ENCODE results near the gene CCDC30.

Gene CCDC30

GRCh38 chr1:42552636-42553035 lies 89.5 kb downstream of the CCDC30 start:
- Histone ChIP-seq H3K27ac (ENCODE audit: insufficient read depth, low read depth, low read length, poor library complexity, severe bottlenecking) (no peak overlapping the region), H3K4me1 (ENCODE audit: control insufficient read depth, insufficient read depth, low read length) (no peaks in the 10 kb centered on the region), H3K4me3 (ENCODE audit: insufficient read depth, low read depth, low read length) (no peak overlapping the region), H3K36me3 (ENCODE audit: control insufficient read depth, insufficient read depth, low read length) (no peaks in the 10 kb centered on the region), H3K9me3 (ENCODE audit: control insufficient read depth, low read length) (no peaks in the 10 kb centered on the region), H3K27me3 (ENCODE audit: control insufficient read depth, insufficient read depth, low read length, poor library complexity, severe bottlenecking) (no peaks in the 10 kb centered on the region)
- WGBS, 2 experiments: 83 to 100% methylated on average over 2 to 4 of the region's 4 CpGs

- Histone ChIP-seq H3K9me3 (ENCODE audit: control insufficient read depth, low read length) (no peaks in the 10 kb centered on the region), H3K27me3 (ENCODE audit: control insufficient read depth, insufficient read depth, low read length, poor library complexity, severe bottlenecking) (no peaks in the 10 kb centered on the region), H3K27ac (ENCODE audit: insufficient read depth, low read depth, low read length, poor library complexity, severe bottlenecking) (no peak overlapping the region), H3K36me3 (ENCODE audit: control insufficient read depth, insufficient read depth, low read length) (no peaks in the 10 kb centered on the region), H3K4me1 (ENCODE audit: control insufficient read depth, insufficient read depth, low read length) (no peaks in the 10 kb centered on the region), H3K4me3 (ENCODE audit: insufficient read depth, low read depth, low read length) (no peak overlapping the region)
- 95 to 100% methylated on average over 1 of the region's 1 CpG for WGBS, 2 experiments
Observed at GRCh38 chr1:42557230-42557851, 94.3 kb downstream of the CCDC30 start.

DNA sequence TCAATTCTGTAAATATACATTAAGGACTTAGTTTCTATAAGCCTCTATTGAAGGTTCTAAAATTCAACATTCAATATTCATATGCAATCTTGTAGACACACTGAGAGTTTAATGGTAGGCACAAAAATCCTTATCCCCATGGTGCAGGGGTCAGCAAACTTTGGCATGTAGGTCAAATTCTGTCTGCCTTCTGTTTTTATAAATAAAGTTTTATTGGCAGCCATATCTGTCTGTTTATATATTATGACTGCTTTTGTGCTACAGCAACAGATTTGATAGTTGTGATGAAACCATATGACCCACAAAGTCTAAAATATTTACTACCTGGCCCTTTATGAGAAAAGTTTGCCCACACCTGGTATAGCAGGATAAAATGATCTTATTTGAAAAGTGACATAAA lies 104.0 kb downstream of the CCDC30 start:
- Histone ChIP-seq H3K27me3 (ENCODE audit: control insufficient read depth, insufficient read depth, low read length, poor library complexity, severe bottlenecking) (no peaks in the 10 kb centered on the region), H3K4me1 (ENCODE audit: control insufficient read depth, insufficient read depth, low read length) (no peaks in the 10 kb centered on the region), H3K9me3 (ENCODE audit: control insufficient read depth, low read length) (no peaks in the 10 kb centered on the region), H3K4me3 (ENCODE audit: insufficient read depth, low read depth, low read length) (no peak overlapping the region), H3K36me3 (ENCODE audit: control insufficient read depth, insufficient read depth, low read length) (no peaks in the 10 kb centered on the region), H3K27ac (ENCODE audit: insufficient read depth, low read depth, low read length, poor library complexity, severe bottlenecking) (no peak overlapping the region)

DNA sequence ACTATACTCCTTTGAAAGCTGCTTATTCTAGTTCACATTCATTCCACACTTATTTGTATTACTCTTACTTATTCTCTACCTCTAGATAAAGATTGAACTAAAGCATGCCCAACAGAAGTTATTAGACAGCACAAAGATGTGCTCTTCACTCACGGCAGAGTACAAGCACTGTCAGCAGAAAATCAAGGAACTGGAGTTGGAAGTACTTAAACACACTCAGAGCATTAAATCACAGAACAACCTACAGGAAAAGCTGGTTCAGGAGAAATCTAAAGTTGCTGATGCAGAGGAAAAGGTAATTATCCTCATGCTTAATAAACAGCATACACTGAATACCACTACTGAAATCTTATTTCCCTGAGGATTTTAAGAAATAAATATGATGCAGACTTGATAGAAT lies 113.8 kb downstream of the CCDC30 start:
- H3K27me3 ChIP-seq (ENCODE audit: control insufficient read depth, insufficient read depth, low read length, poor library complexity, severe bottlenecking): no peaks in the 10 kb centered on the region
- no peaks in the 10 kb centered on the region for H3K9me3 ChIP-seq (ENCODE audit: control insufficient read depth, low read length)
- no peaks in the 10 kb centered on the region for H3K4me1 ChIP-seq (ENCODE audit: control insufficient read depth, insufficient read depth, low read length)
- H3K36me3 ChIP-seq (ENCODE audit: control insufficient read depth, insufficient read depth, low read length): no peaks in the 10 kb centered on the region
- WGBS, 2 experiments: 78 to 93% methylated on average over 1 of the region's 1 CpG
- no peak overlapping the region for H3K27ac ChIP-seq (ENCODE audit: insufficient read depth, low read depth, low read length, poor library complexity, severe bottlenecking)
- H3K4me3 ChIP-seq (ENCODE audit: insufficient read depth, low read depth, low read length): no peak overlapping the region

DNA sequence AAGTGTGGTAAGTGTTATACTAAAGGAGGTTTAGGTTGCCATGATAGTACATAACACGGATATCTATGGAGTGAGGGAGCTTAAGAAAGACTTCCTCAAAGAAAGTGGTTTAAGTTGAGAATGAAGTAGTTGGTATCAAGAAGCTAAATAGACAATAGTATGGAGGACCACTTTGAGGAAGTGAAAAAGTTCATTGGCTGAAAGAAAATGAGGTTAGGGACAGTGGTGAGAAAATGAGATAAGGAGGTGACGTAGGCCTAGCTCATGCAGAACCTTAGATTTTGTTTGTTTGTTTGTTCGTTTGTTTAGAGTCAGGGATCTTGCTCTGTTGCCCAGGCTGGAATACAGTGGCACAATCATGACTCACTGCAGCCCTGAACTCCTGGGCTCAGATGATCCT lies 122.9 kb downstream of the CCDC30 start:
- no peaks in the 10 kb centered on the region for H3K27me3 ChIP-seq (ENCODE audit: control insufficient read depth, insufficient read depth, low read length, poor library complexity, severe bottlenecking)
- WGBS, 2 experiments: 92 to 93% methylated on average over 3 of the region's 3 CpGs
- H3K36me3 ChIP-seq (ENCODE audit: control insufficient read depth, insufficient read depth, low read length): no peaks in the 10 kb centered on the region
- H3K9me3 ChIP-seq (ENCODE audit: control insufficient read depth, low read length): peaks cover 5% of the 10 kb centered on the region
- no peak overlapping the region for H3K27ac ChIP-seq (ENCODE audit: insufficient read depth, low read depth, low read length, poor library complexity, severe bottlenecking)
- no peaks in the 10 kb centered on the region for H3K4me1 ChIP-seq (ENCODE audit: control insufficient read depth, insufficient read depth, low read length)
- H3K4me3 ChIP-seq (ENCODE audit: insufficient read depth, low read depth, low read length): no peak overlapping the region

DNA sequence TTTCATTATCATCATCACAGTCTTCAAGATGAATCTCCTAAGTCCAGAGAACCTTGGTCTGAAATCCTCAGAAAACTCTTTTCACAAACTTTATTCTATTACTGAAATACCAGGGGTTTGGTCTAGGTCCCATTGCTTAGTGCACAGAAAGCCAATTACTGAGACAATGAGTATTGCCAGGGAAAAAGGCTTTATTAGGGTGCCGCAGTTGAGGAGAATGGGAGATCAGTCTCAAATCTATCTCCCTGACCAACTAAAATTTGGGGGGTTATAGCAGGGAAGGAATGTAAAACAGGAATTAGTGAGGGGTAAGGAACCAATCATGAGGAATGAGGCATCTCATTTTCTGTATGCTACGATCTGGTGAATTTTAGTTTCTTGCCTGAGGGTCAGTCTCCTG lies 124.7 kb downstream of the CCDC30 start:
- WGBS, 2 experiments: 97% methylated on average over 2 of the region's 2 CpGs
- H3K27me3 ChIP-seq (ENCODE audit: control insufficient read depth, insufficient read depth, low read length, poor library complexity, severe bottlenecking): no peaks in the 10 kb centered on the region
- no peaks in the 10 kb centered on the region for H3K4me1 ChIP-seq (ENCODE audit: control insufficient read depth, insufficient read depth, low read length)
- no peaks in the 10 kb centered on the region for H3K36me3 ChIP-seq (ENCODE audit: control insufficient read depth, insufficient read depth, low read length)
- H3K27ac ChIP-seq (ENCODE audit: insufficient read depth, low read depth, low read length, poor library complexity, severe bottlenecking): no peak overlapping the region
- peaks cover 5% of the 10 kb centered on the region for H3K9me3 ChIP-seq (ENCODE audit: control insufficient read depth, low read length)
- no peak overlapping the region for H3K4me3 ChIP-seq (ENCODE audit: insufficient read depth, low read depth, low read length)

DNA sequence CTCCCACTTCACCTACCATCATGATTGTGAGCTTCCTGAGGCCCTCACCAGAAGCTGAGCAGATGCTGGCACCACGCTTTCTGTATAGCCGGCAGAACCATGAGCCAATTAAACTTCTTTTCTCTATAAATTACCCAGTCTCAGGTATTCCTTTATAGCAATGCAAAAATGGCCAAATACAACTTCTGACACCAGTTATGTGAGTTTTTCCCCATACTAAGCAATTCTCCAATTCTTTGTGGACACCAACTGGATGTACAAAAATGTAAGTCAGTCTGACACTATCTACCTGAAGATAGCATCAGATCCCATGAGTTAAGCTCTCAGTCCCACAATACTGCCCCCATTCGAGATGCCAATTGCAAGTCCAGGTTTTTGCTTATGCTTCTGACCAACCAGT lies 129.7 kb downstream of the CCDC30 start:
- 90 to 92% methylated on average over 3 of the region's 3 CpGs for WGBS, 2 experiments

DNA sequence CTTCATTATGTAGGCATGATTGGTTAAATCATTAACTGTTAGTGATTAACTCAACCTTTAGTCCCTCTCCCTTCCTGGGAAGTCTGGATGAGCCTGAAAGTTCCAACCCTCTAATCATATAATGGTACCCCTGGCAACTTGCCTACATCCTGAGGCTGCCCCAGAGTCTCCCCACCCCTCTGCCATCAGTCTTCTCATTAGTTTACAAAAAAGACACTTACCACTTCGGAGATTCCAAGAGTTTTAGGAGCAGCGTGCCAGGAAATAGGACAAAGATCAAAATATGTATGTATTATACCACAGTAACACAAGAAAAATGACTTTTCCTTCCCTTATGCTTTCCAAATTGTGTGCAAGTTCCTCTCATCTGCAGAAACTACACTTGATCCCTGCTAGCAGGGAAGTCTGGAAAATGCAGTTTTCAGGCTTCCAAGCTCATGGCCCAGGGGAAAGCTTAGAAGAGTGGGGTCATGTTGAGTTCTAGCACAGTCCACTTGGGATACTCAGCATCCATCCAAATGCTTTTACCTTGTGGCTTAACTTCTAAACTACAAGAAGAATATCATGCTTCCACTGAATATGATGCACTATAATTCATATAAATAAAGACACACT lies 130.5 kb downstream of the CCDC30 start:
- Histone ChIP-seq H3K4me1 (ENCODE audit: control insufficient read depth, insufficient read depth, low read length) (no peaks in the 10 kb centered on the region), H3K36me3 (ENCODE audit: control insufficient read depth, insufficient read depth, low read length) (no peaks in the 10 kb centered on the region), H3K27me3 (ENCODE audit: control insufficient read depth, insufficient read depth, low read length, poor library complexity, severe bottlenecking) (no peaks in the 10 kb centered on the region), H3K4me3 (ENCODE audit: insufficient read depth, low read depth, low read length) (no peak overlapping the region), H3K9me3 (ENCODE audit: control insufficient read depth, low read length) (no peaks in the 10 kb centered on the region), H3K27ac (ENCODE audit: insufficient read depth, low read depth, low read length, poor library complexity, severe bottlenecking) (no peak overlapping the region)
- 85 to 100% methylated on average over 1 to 2 of the region's 2 CpGs for WGBS, 2 experiments

More for the DNA sequence above, 129.7 kb downstream of the CCDC30 start:
- H3K27me3 ChIP-seq (ENCODE audit: control insufficient read depth, insufficient read depth, low read length, poor library complexity, severe bottlenecking): no peaks in the 10 kb centered on the region
- peaks cover 5% of the 10 kb centered on the region for H3K9me3 ChIP-seq (ENCODE audit: control insufficient read depth, low read length)
- H3K36me3 ChIP-seq (ENCODE audit: control insufficient read depth, insufficient read depth, low read length): no peaks in the 10 kb centered on the region
- H3K4me1 ChIP-seq (ENCODE audit: control insufficient read depth, insufficient read depth, low read length): no peaks in the 10 kb centered on the region
- H3K27ac ChIP-seq (ENCODE audit: insufficient read depth, low read depth, low read length, poor library complexity, severe bottlenecking): no peak overlapping the region
- no peak overlapping the region for H3K4me3 ChIP-seq (ENCODE audit: insufficient read depth, low read depth, low read length)

DNA sequence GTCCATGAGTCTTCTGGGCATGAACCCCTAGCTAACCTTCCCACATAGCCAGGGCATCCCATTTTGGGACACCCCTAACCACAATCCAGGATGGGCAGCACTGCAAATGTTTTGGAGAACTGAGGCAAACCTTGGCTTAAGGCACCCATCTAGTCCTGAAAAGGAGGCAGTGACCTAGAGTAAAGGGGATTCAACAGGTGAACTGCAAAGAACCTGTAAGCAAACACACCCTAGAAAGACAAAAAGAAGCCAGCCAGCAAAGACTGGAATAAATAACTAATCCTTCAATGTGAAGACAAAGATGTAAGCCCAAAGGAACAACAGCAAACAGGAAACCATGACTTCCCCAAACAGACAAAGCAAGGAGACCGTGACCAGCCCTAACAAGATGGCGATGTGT lies 138.4 kb downstream of the CCDC30 start:
- Histone ChIP-seq H3K27ac (ENCODE audit: insufficient read depth, low read depth, low read length, poor library complexity, severe bottlenecking) (no peak overlapping the region), H3K4me3 (ENCODE audit: insufficient read depth, low read depth, low read length) (no peak overlapping the region), H3K36me3 (ENCODE audit: control insufficient read depth, insufficient read depth, low read length) (no peaks in the 10 kb centered on the region), H3K27me3 (ENCODE audit: control insufficient read depth, insufficient read depth, low read length, poor library complexity, severe bottlenecking) (no peaks in the 10 kb centered on the region), H3K9me3 (ENCODE audit: control insufficient read depth, low read length) (peaks cover 3% of the 10 kb centered on the region), H3K4me1 (ENCODE audit: control insufficient read depth, insufficient read depth, low read length) (no peaks in the 10 kb centered on the region)
- 98 to 100% methylated on average over 2 of the region's 2 CpGs for WGBS, 2 experiments

GRCh38 chr1:42613803-42614131 lies 150.7 kb downstream of the CCDC30 start:
- WGBS, 2 experiments: 91 to 96% methylated on average over 2 to 3 of the region's 4 CpGs
- Histone ChIP-seq H3K36me3 (ENCODE audit: control insufficient read depth, insufficient read depth, low read length) (no peaks in the 10 kb centered on the region), H3K4me3 (ENCODE audit: insufficient read depth, low read depth, low read length) (no peak overlapping the region), H3K4me1 (ENCODE audit: control insufficient read depth, insufficient read depth, low read length) (no peaks in the 10 kb centered on the region), H3K9me3 (ENCODE audit: control insufficient read depth, low read length) (no peaks in the 10 kb centered on the region), H3K27me3 (ENCODE audit: control insufficient read depth, insufficient read depth, low read length, poor library complexity, severe bottlenecking) (no peaks in the 10 kb centered on the region), H3K27ac (ENCODE audit: insufficient read depth, low read depth, low read length, poor library complexity, severe bottlenecking) (no peak overlapping the region)

- no peak overlapping the region for H3K4me3 ChIP-seq (ENCODE audit: insufficient read depth, low read depth, low read length)
- no peaks in the 10 kb centered on the region for H3K4me1 ChIP-seq (ENCODE audit: control insufficient read depth, insufficient read depth, low read length)
- no peak overlapping the region for H3K27ac ChIP-seq (ENCODE audit: insufficient read depth, low read depth, low read length, poor library complexity, severe bottlenecking)
- no peaks in the 10 kb centered on the region for H3K36me3 ChIP-seq (ENCODE audit: control insufficient read depth, insufficient read depth, low read length)
- no peaks in the 10 kb centered on the region for H3K27me3 ChIP-seq (ENCODE audit: control insufficient read depth, insufficient read depth, low read length, poor library complexity, severe bottlenecking)
- H3K9me3 ChIP-seq (ENCODE audit: control insufficient read depth, low read length): no peaks in the 10 kb centered on the region
- WGBS, 2 experiments: 88 to 91% methylated on average over 2 of the region's 2 CpGs
Observed at GRCh38 chr1:42618866-42619265, 155.8 kb downstream of the CCDC30 start.

Measured in ectodermal cell (in vitro differentiated cells).